DOHH2 (cell line): ENCODE measurements around the gene RAB26.
A peak's percentile ranks its signal among the peaks of the same experiment; 100 is the strongest.
"Not testable (repeated sequence)": the region's sequence is repeated elsewhere in the genome, so short reads cannot be mapped to it uniquely, and the experiment has no call there.

Experiments used
- EZH2phosphoT487 ChIP-seq: fragments of 200-600 bp; sonication (generic); IDR thresholded peaks from 2 replicates; pipeline ENCODE4 v1.6.1; 2017; ENCODE audit warnings: borderline replicate concordance, mild to moderate bottlenecking, antibody characterized with exemption, low read length, moderate library complexity, mixed read lengths
- TF ChIP-seq, protein P1 (sequence below): fragments of 200-600 bp; sonication (generic); IDR thresholded peaks from one replicate; pipeline ENCODE4 v1.5.1; 2014; ENCODE audit warnings: antibody characterized with exemption, mild to moderate bottlenecking, low read depth, low read length; ENCODE audit not compliant: poor library complexity, severe bottlenecking

- TF ChIP-seq EZH2phosphoT487: not testable (repeated sequence)
- TF ChIP-seq, protein P1, sequence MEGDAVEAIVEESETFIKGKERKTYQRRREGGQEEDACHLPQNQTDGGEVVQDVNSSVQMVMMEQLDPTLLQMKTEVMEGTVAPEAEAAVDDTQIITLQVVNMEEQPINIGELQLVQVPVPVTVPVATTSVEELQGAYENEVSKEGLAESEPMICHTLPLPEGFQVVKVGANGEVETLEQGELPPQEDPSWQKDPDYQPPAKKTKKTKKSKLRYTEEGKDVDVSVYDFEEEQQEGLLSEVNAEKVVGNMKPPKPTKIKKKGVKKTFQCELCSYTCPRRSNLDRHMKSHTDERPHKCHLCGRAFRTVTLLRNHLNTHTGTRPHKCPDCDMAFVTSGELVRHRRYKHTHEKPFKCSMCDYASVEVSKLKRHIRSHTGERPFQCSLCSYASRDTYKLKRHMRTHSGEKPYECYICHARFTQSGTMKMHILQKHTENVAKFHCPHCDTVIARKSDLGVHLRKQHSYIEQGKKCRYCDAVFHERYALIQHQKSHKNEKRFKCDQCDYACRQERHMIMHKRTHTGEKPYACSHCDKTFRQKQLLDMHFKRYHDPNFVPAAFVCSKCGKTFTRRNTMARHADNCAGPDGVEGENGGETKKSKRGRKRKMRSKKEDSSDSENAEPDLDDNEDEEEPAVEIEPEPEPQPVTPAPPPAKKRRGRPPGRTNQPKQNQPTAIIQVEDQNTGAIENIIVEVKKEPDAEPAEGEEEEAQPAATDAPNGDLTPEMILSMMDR: peak; percentile 16
These were observed 27.1 kb upstream of the RAB26 start for GRCh38 chr16:2121325-2121724.
